Measurements from ENCODE around the gene MEGF6.

Gene MEGF6

GRCh38 chr1:3502641-3503524, 108.4 kb downstream of the MEGF6 start:
- no peak overlapping the region for H3K27ac ChIP-seq (ENCODE audit: poor library complexity, severe bottlenecking)
- DNase-seq (ENCODE audit: low spot score) (no peak), ATAC-seq (ENCODE audit: low read depth) (no peak)
- no peaks in the 10 kb centered on the region for H3K27me3 ChIP-seq (ENCODE audit: insufficient read depth, poor library complexity, severe bottlenecking)
- H3K4me1 ChIP-seq (ENCODE audit: insufficient read depth, poor library complexity, severe bottlenecking): peaks cover 12% of the 10 kb centered on the region
- no peaks in the 10 kb centered on the region for H3K9me3 ChIP-seq (ENCODE audit: severe bottlenecking)
- no peaks in the 10 kb centered on the region for H3K36me3 ChIP-seq (ENCODE audit: low read depth)
- no peak for TF ChIP-seq CTCF (IDR thresholded peaks at IDR 0.05; ENCODE audit: poor library complexity, severe bottlenecking)
- no peak overlapping the region for H3K4me3 ChIP-seq (ENCODE audit: severe bottlenecking)

GRCh38 chr1:3501856-3502640, 109.3 kb downstream of the MEGF6 start:
- peak; percentile 98 for DNase-seq (ENCODE audit: low spot score)
- no peak for TF ChIP-seq CTCF (IDR thresholded peaks at IDR 0.05; ENCODE audit: poor library complexity, severe bottlenecking)
- Histone ChIP-seq H3K9me3 (ENCODE audit: severe bottlenecking) (no peaks in the 10 kb centered on the region), H3K4me3 (ENCODE audit: severe bottlenecking) (no peak overlapping the region), H3K36me3 (ENCODE audit: low read depth) (no peaks in the 10 kb centered on the region), H3K4me1 (ENCODE audit: insufficient read depth, poor library complexity, severe bottlenecking) (peaks cover 12% of the 10 kb centered on the region), H3K27me3 (ENCODE audit: insufficient read depth, poor library complexity, severe bottlenecking) (no peaks in the 10 kb centered on the region), H3K27ac (ENCODE audit: poor library complexity, severe bottlenecking) (no peak overlapping the region)
- ATAC-seq (ENCODE audit: low read depth): peak; percentile 30

GRCh38 chr1:3501437-3501836, 109.9 kb downstream of the MEGF6 start:
- Histone ChIP-seq H3K4me1 (ENCODE audit: insufficient read depth, poor library complexity, severe bottlenecking) (peaks cover 12% of the 10 kb centered on the region), H3K27ac (ENCODE audit: poor library complexity, severe bottlenecking) (no peak overlapping the region), H3K9me3 (ENCODE audit: severe bottlenecking) (no peaks in the 10 kb centered on the region), H3K27me3 (ENCODE audit: insufficient read depth, poor library complexity, severe bottlenecking) (no peaks in the 10 kb centered on the region), H3K36me3 (ENCODE audit: low read depth) (no peaks in the 10 kb centered on the region), H3K4me3 (ENCODE audit: severe bottlenecking) (no peak overlapping the region)
- DNase-seq (ENCODE audit: low spot score) (no peak), ATAC-seq (ENCODE audit: low read depth) (no peak)
- TF ChIP-seq CTCF (IDR thresholded peaks at IDR 0.05; ENCODE audit: poor library complexity, severe bottlenecking): no peak

- Histone ChIP-seq H3K36me3 (ENCODE audit: low read depth) (no peaks in the 10 kb centered on the region), H3K4me3 (ENCODE audit: severe bottlenecking) (no peak overlapping the region), H3K27ac (ENCODE audit: poor library complexity, severe bottlenecking) (no peak overlapping the region), H3K9me3 (ENCODE audit: severe bottlenecking) (no peaks in the 10 kb centered on the region), H3K4me1 (ENCODE audit: insufficient read depth, poor library complexity, severe bottlenecking) (peaks cover 12% of the 10 kb centered on the region), H3K27me3 (ENCODE audit: insufficient read depth, poor library complexity, severe bottlenecking) (no peaks in the 10 kb centered on the region)
- DNase-seq (ENCODE audit: low spot score) (no peak), ATAC-seq (ENCODE audit: low read depth) (no peak)
- TF ChIP-seq CTCF (IDR thresholded peaks at IDR 0.05; ENCODE audit: poor library complexity, severe bottlenecking): no peak
Observed at GRCh38 chr1:3500265-3500835, 111.0 kb downstream of the MEGF6 start.
